ENCODE results near the gene PLOD1. TPM values are rescaled to one million over a fixed set of nuclear protein-coding genes. Genes with fewer than 3 reads are reported as not detected.

The PLOD1 gene
- total and polyA plus RNA-seq, 2 of the 13 experiments (the other 11 are each of a cell fraction or from before 2014, with no cell fraction given), result 70.1 to 318 TPM

GRCh38 chr1:11934302-11935056 lies at the start of gene PLOD1 (continued):
- TF ChIP-seq ZFP82 (CRISPR knock-in tag; IDR thresholded peaks at IDR 0.05; ENCODE audit: borderline replicate concordance), result 0 out of 2 replicates have a peak, but pooled peaks have one; percentile 59
- no peak for TF ChIP-seq IRF1 (CRISPR knock-in tag; IDR thresholded peaks at IDR 0.05; ENCODE audit: low read depth)
- no peak for TF ChIP-seq SMARCE1 (IDR thresholded peaks at IDR 0.05; ENCODE audit: borderline replicate concordance)
- TF ChIP-seq ZFP62 (CRISPR knock-in tag; IDR thresholded peaks at IDR 0.05), result no peak
- TF ChIP-seq GABPB1 (CRISPR knock-in tag; IDR thresholded peaks at IDR 0.05), result peak; percentile 79
- TF ChIP-seq ZNF33A (CRISPR knock-in tag; IDR thresholded peaks at IDR 0.05; ENCODE audit: borderline replicate concordance), result no peak
- no peak; the same call in 1 of the 2 replicates for TF ChIP-seq TEF (CRISPR knock-in tag; IDR thresholded peaks at IDR 0.05)
- no peak for TF ChIP-seq NFIB (CRISPR knock-in tag; IDR thresholded peaks at IDR 0.05; ENCODE audit: borderline replicate concordance)
- peak; percentile 80 for TF ChIP-seq ZNF776 (CRISPR knock-in tag; IDR thresholded peaks at IDR 0.05)
- peak; percentile 93 for TF ChIP-seq MAX (IDR thresholded peaks at IDR 0.05)
- peak; percentile 54; the same call in 1 of the 2 replicates for TF ChIP-seq SATB2 (CRISPR knock-in tag; IDR thresholded peaks at IDR 0.05)
- peak; percentile 30; the same call in 1 of the 2 replicates for TF ChIP-seq RERE (CRISPR knock-in tag; IDR thresholded peaks at IDR 0.05; ENCODE audit: low read depth)
- TF ChIP-seq ARID2 (CRISPR knock-in tag; IDR thresholded peaks at IDR 0.05; ENCODE audit: borderline replicate concordance), result peak; percentile 97
- no peak for TF ChIP-seq ZEB1 (IDR thresholded peaks at IDR 0.05; ENCODE audit: insufficient replicate concordance, low read depth)
- TF ChIP-seq ZNF350 (CRISPR knock-in tag; IDR thresholded peaks at IDR 0.05; ENCODE audit: borderline replicate concordance, low read depth), result 0 out of 2 replicates have a peak, but pooled peaks have one; percentile 38
- TF ChIP-seq SOX6 (IDR thresholded peaks at IDR 0.05), result no peak
- TF ChIP-seq SOX6 (CRISPR knock-in tag; IDR thresholded peaks at IDR 0.05), result peak; percentile 19
- TF ChIP-seq YEATS4 (CRISPR knock-in tag; IDR thresholded peaks at IDR 0.05; ENCODE audit: borderline replicate concordance), result peak; percentile 85; the same call in 1 of the 2 replicates
- peak; percentile 92; the same call in 1 of the 2 replicates for TF ChIP-seq DZIP1 (CRISPR knock-in tag; IDR thresholded peaks at IDR 0.05)
